Skeletal muscle cell (primary cell): ENCODE data around the gene MTMR10.
A peak's percentile ranks its signal among the peaks of the same experiment; 100 is the strongest.

Source experiments
- DNase-seq: peaks from one replicate; pipeline ENCODE4 v3.0.0-alpha.2; 2010; ENCODE audit warnings: low read depth
- H3K4me3 ChIP-seq: 2 replicates; pipeline ENCODE4 v1.5.1; 2011; ENCODE audit warnings: low read depth, mild to moderate bottlenecking, control low read depth, low read length, moderate library complexity

MTMR10 gene

DNA sequence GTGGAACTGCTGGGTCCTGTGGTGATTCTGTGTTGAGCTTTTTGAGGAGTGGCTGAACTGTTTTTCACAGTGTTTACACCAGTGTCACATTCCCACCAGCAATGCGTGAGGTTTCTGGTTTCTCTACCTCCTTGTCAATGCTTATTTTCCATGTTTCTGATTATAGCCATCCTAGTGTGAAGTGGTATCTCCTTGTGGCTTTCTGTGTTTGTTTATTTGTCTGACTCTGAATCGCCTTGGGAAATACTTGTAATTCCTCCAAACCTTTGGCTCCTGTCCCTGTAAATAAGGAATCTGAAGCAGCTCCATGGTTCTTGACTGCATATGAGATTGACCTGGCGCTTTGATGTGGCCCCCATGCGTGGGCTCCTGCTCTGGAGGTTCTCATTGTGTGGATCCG is 67.1 kb downstream of the MTMR10 start:
- no peak overlapping the region for H3K4me3 ChIP-seq
- DNase-seq, result no peak

DNA sequence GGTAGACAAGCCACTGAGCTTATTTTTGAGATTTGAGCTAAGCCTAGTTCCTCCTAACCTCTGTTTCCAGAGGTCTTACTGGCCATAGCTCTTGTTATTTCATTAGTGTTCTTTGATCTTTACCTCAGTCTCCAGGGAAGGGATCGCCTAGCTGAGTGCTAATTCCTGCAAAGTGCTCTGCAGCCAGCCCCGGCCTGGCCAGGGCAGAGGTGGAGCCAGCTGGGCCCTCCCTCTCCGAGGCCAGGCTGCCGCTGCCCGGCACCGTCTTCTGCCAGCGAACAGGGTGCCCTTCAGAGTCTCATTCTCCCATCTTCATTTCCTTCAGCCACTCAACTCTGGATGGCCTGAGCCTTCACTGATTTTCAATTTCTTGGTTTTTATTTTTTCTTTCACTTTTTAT is 68.0 kb downstream of the MTMR10 start:
- H3K4me3 ChIP-seq, result no peak overlapping the region
- DNase-seq, result no peak

DNA sequence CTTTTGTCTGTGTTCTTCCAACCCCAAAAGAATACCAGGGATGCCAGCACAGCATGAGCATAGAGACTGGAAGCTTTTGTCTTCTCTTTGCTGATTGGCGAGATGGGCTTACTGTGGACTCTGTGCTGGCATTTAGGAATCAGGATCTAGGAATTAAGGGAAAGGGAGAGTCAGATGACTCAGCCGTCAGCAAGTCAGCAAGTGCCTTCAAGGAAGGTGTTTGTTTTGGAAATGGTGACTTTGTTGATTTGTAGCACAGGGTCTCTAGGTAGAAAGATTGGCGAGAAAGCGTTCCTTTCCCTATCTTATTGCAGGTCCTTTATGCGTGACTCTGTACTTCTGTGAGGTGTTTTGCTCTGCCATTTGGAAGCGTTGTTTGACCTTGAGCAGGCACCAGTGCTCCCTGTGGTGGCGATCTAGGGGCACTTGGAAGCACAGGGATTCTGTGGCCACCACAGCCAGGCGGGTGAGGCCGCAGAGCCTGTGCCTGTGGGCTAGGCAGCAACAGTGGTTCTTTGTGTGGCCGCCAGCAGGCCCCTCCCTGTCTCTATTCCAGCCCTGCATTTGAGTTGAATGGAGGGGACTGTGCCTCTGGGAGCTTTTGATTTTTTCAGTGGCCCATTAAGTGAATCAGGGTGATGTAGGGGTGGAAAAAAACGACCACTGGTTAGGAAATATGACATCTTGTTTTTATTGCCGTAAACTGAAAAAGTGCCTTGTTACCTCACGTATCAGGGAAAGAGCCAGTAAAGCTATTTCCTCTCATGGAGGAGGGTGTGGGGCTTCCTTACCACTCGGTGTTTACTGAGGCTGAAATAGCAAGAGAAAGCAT is 68.7 kb downstream of the MTMR10 start:
- DNase-seq, result no peak
- H3K4me3 ChIP-seq, result no peak overlapping the region

DNA sequence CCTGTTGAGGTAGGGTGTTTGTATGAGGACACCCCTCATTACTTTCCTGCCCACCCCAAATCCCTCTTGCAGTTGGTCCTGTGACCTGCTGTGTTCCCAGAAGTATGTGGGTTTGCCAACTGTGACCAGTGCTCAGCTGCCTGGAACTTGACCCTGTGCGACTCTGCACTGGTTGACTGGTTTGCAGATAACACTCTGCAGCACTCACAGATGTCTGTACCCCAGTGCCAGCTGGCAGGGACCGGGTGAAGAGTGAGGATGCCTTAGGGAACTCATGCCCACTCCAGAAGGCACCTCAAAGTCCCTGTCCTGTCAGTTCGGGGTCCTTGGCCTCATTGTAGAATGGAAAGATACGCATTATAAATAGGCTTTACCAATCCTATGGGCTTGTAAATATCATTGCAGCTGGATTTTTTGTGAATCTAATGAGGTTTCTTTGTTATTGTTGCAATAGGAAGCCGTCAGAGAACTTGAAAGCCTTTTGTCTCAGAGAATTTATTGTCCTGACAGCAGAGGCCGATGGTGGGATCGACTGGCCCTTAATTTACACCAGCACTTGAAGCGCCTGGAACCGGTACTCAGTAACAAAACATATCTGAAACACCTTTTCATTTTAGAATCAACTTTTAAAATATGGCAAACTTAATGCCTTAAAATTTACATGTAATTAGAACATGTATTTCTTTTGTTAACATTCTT is 69.5 kb downstream of the MTMR10 start:
- DNase-seq, result peak; percentile 39
- no peak overlapping the region for H3K4me3 ChIP-seq

DNA sequence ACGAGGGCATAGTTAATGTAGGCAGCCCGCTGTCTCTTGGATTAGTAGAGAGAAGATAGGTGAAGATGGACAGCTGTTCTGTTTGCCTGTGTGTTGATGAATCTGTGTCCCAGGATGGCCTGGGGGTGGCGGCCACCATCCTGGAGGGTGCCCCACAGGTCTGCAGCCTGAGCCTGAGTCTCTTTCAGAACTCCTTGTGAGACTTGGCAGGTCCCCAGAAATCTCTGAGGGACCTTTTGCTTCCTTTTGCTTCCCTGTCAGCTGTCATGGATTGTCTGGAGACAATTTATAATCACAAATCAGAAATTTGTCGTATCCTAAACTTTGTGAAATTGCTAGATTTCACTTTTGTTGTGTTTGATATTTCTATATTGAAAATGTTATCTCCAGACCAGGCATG is 70.3 kb downstream of the MTMR10 start:
- DNase-seq, result no peak
- no peak overlapping the region for H3K4me3 ChIP-seq

DNA sequence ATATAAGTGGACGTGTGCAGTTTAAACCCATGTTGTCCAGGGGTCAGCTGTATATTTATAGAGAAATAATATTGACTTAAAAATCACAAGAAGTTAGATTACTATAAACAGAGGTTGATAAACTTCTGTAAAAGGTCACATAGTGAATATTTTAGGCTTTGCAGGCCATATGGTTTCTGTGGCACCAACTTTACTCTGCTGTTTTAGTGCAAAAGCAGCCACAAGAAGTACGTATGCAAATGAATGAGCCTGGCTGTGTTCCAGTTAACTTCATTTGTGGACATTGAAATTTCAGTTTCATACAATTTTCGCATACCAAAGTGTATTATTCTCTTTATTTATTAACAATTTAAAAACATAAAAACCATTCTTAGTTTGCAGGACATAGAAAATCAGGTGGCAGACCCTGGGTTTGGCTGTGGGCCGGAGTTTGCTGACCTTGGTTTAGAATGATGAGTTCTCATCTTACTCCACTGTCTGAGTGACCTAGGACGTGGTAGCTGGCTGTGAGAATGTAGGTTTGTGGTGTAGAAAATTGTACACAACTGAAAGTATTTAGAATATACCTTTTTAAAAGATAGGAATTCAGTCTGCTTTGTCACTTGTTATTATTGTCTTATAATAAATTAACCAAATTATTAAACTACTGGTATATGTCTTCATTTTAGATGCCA is 71.4 kb downstream of the MTMR10 start:
- DNase-seq, result no peak
- H3K4me3 ChIP-seq, result no peak overlapping the region

DNA sequence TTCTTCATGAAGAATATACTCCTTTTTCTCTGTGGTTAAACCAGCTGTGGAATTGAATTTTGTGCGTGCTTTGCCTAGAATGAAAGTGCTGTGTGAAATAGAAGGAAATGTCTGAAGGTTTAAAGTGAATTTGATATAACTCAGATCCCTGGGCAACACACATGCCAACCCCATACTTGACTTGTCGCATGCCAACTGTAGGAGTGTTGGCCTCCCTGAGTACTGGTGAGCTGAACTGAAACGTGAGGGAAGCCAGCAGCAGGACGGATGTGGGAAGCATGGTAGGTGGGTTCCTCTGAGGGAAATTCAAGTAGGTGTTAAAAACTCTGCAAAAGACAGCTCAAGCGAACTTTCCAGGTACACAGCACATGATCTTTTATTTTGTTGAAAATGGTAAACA is 73.1 kb downstream of the MTMR10 start:
- DNase-seq, result no peak
- no peak overlapping the region for H3K4me3 ChIP-seq

DNA sequence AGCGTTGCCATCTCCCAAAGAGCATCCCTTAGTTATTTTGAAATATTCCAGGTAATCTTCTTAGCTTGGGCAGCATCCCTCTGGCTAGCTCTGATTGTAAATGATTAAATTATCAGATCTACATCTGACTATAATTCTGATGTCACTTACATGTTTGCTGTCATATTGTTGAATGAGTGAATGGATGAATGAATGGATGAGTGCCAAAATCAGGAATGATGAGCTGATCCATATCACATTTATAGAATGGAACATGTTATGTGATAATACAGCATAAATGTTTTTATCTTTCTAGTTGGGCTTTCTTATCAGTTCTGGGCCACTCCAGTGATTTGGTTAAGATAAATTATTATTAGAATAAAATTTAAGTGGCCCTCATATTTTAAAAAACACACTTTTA is 73.8 kb downstream of the MTMR10 start:
- H3K4me3 ChIP-seq, result no peak overlapping the region
- DNase-seq, result no peak

DNA sequence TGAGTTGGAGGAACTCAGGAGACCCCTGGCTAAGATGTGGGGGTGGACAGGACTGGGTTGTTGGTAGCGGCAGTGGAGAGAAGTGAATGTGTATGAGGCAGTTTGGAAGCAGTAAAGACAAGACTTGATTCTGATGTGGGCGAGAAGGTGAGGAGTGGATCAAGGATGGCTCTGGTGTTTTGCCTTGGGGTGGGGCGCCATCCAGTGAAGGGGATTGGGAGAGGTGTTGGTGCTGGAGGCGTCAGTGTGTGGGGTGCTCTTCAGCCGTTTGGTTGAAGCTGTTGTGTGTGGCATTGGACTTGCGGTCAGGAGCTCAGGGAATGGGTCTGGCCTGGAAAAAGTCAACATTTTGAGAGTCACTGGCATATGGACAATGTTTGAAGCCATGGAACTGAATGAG is 74.4 kb downstream of the MTMR10 start:
- no peak for DNase-seq
- H3K4me3 ChIP-seq, result no peak overlapping the region

DNA sequence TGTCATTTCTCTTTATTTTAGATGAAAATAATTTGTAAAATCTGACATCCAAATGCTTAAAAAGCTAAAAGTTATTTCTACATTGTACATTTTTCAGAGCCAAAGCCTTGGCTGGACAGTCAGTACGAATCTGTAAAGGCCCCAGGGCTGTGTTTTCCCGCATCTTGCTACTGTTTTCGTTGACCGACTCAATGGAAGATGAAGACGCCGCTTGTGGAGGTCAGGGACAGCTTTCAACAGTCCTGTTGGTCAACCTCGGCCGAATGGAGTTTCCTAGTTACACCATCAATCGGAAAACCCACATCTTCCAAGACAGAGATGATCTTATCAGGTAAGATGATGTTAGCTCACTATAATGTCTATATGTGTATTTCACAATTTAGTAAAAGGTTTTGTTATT is 77.7 kb downstream of the MTMR10 start:
- H3K4me3 ChIP-seq, result no peak overlapping the region
- DNase-seq, result no peak

DNA sequence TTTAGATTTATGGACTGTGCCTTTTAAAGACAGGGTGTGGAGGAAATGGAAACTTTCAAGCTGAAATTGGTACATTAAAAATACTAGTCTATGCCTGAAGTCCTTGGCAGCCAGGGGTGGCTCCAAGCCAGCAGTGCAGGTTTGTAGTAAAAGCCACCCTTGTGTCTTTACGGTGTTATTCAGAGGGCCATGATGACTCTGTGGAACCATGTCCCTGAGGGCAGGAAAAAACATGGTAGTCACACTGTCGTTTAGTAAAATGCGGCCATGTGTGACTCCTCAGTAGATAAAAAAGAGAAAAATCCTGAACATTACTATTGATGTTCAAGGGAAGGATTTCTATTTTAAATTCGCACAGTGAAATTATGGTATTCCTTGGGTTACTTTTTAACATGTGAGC is 85.1 kb downstream of the MTMR10 start:
- no peak overlapping the region for H3K4me3 ChIP-seq
- no peak for DNase-seq

DNA sequence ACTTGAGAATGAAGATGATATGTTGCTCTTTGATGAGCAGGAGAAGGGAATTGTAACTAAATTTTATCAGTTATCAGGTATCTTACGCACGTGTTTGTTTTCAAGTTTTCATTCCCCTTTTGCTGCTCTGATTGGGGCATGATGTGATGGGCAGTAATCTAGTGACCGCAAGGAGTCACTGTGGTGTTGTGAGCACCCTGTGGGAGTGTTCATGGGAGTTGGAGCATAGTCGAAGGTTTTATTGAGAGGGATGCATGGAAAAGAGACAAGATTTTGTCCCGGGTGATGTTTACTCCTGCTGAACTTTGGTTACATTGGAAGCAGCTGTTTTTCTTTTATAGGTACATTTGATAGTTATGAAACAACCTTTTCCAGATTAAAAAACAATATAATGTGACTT is 85.6 kb downstream of the MTMR10 start:
- no peak overlapping the region for H3K4me3 ChIP-seq
- no peak for DNase-seq

DNA sequence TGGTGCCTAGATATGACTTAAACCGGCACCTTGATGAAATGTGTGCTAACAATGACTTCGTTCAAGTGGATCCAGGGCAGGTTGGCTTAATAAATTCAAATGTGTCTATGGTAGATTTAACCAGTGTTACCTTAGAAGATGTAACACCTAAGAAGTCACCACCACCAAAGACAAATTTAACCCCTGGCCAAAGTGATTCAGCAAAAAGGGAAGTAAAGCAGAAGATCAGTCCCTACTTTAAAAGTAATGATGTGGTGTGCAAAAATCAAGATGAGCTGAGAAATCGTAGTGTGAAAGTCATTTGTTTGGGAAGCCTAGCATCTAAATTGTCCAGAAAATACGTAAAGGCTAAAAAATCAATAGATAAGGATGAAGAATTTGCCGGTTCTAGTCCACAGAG is 86.6 kb downstream of the MTMR10 start:
- H3K4me3 ChIP-seq, result no peak overlapping the region

DNA sequence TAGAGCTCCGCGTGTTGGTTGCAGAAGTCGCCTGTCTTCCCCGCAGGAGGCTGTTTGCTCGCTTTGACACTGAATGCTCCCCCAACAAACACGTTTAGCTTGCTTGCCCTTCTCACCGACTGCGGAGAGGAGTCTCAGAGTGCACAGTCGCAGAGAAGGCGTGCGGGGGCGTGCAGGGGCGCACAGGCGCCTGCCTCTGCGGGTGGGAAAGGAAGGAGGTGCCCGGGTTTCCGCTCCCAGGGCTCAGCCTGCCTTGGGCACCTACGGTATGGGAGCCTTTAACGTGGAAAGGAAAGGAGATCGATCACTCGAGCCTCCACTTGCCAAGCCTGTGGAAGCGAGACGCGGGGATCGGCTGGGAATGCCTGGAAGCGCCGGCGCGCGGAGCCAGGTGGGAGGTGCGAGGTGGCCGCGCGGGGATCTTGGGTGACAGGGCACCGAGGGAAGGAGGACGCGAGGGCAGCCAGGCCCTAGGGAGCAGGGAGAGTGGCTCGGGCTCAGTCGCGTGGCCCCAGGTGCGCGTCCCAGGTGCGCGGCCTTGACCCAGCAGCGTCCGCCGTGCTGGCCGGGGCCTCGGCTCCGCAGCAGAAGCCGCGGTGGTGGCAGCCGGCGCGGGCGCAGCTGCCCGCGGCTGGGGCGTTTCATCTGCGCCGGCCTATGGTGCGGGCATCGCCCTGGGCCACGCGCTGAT is 87.8 kb downstream of the MTMR10 start, which contains the start of gene FAN1:
FAN1 (plus strand) TSS at position 419 of the 691 bp plus-strand sequence. CDS start 749 bp downstream, outside the sequence.
- peak within 1 kb of the TSS; percentile 81 for H3K4me3 ChIP-seq
- DNase-seq, result peak; percentile 60

More for the DNA sequence above, 86.6 kb downstream of the MTMR10 start:
- DNase-seq, result no peak

DNA sequence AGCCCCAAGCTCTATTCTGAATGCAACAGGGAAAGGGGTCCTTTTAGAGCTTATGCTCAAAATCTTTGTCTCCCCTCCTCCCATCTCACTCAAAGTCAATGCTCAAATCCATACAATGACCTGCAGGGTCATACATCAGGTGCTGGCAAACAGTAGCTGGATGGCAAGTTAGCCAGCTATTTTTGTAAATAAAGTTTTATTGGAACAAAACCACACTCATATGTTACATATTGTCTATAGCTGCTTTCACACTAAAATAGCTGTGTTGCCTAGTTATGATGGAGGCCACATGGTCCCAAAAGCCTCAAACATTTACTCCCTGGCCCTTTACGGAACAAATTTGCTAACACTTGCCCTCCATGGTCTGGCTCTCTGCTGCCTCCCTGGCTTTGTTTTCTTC is 89.5 kb downstream of the MTMR10 start:
- DNase-seq, result no peak

DNA sequence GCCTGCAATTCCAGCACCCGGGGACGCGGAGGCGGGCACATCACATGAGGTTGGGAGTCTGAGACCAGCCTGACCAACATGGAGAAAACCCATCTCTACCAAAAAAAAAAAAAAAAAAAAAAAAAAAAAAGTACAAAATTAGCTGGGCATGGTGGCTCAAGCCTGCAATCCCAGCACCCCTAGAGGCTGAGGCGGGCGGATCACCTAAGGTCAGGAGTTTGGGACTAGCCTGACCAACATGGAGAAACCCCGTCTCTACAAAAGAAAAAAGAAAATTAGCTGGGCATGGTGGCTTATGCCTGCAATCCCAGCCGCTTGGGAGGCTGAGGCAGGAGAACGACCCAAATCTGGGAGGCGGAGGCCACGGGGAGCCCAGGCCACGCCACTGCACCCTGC is 95.2 kb downstream of the MTMR10 start:
- H3K4me3 ChIP-seq, result no peak overlapping the region
- no peak for DNase-seq

More for the DNA sequence above, 89.5 kb downstream of the MTMR10 start:
- no peak overlapping the region for H3K4me3 ChIP-seq

DNA sequence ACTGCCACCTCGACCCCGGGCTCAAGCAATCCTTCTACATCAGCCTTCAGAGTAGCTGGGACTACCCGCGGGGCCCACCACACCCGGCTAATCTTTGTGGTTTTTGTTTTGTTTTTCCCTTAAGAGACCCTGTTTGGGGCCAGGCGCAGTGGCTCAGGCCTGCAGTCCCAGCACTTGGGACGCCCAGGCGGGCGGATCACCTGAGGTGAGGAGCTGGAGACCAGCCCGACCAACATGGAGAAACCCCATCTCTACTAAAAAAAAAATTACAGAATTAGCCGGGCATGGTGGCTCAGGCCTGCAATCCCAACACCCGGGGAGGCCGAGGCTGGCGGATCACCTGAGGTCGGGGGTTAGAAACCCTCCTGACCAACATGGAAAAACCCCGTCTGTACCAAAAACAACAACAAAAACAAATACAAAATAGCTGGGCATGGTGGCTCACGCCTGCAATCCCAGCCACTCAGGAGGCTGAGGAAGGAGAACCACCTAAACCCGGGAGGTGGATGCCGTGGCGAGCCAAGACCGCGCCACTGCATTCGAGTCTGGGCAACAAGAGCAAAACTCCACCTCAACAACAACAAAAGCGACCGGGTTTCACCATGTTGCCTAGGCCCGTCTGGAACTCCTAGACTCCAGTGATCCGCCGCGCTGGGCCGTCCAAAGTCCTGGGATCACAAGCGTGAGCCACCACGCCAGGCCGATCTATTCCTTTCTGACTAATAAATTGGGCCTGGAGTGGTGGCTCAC is 95.8 kb downstream of the MTMR10 start:
- DNase-seq, result no peak
- no peak overlapping the region for H3K4me3 ChIP-seq

DNA sequence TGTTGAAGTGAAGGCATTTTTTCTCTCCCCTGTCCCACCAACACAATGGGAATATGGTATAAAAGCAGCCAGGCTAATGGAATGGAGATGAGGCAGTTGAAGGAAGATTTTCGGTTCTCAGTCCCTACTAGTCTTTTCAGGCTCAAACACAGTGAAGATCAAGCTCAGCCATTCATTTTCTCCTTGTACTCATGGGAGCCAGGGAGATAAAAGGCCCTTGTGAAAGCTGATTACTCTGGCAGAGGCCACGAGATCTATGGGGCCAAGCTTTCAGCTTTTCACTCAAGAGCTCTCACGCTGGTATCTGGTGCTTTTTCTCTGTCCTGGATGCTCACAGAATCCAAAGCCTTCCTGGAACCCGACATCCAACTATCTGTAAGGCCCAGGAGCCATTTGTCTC is 102.2 kb downstream of the MTMR10 start:
- H3K4me3 ChIP-seq, result no peak overlapping the region
- no peak for DNase-seq
